Esophagus (tissue), 2 donors: ENCODE data around the gene TEP1. TPM values are rescaled to one million over a fixed set of nuclear protein-coding genes. Genes with fewer than 3 reads are reported as not detected.
"Not testable (repeated sequence)": the region's sequence is repeated elsewhere in the genome, so short reads cannot be mapped to it uniquely, and the experiment has no call there.

ENCODE experiments used
- H3K27ac ChIP-seq, 2 donors: one replicate each; pipeline ENCODE4 v1.5.1; 2013; ENCODE audit warnings: low read depth in 2 of 2, mild to moderate bottlenecking in 2 of 2, inconsistent platforms in 1 of 2, low read length in 1 of 2, moderate library complexity in 1 of 2
- H3K27me3 ChIP-seq, 2 donors: one replicate each; pipeline ENCODE4 v1.6.1; 2013; ENCODE audit warnings: low read length in 2 of 2, control low read depth in 1 of 2, mild to moderate bottlenecking in 1 of 2; ENCODE audit not compliant: insufficient read depth in 2 of 2, control insufficient read depth in 1 of 2
- H3K36me3 ChIP-seq, 2 donors: one replicate each; pipeline ENCODE4 v1.6.1; 2013; ENCODE audit warnings: low read length in 1 of 2; ENCODE audit not compliant: control insufficient read depth in 2 of 2, insufficient read depth in 2 of 2
- H3K4me1 ChIP-seq, 2 donors: one replicate each; pipeline ENCODE4 v1.6.1; 2013; ENCODE audit warnings: low read length in 1 of 2; ENCODE audit not compliant: control insufficient read depth in 2 of 2, insufficient read depth in 2 of 2
- H3K4me3 ChIP-seq, 2 donors: one replicate each; pipeline ENCODE4 v1.5.1; 2013; ENCODE audit warnings: low read length in 2 of 2, mild to moderate bottlenecking in 2 of 2, low read depth in 1 of 2, moderate library complexity in 1 of 2
- H3K9me3 ChIP-seq, 2 donors: one replicate each; pipeline ENCODE4 v1.6.1; 2013; ENCODE audit warnings: mild to moderate bottlenecking in 2 of 2, low read depth in 1 of 2, low read length in 1 of 2, moderate library complexity in 1 of 2; ENCODE audit not compliant: control insufficient read depth in 2 of 2, insufficient read depth in 1 of 2
- WGBS, 2 donors: extraction: QIAGEN DNeasy Blood & Tissue Kit; methylation state at CpG; one replicate each; pipeline ENCODE4 v1.1.7; 2013; 5-methylcytosine and 5-hydroxymethylcytosine counted together
- polyA plus RNA-seq, 2 donors: library from polyadenylated mRNA; stranded (reverse); fragments of 200-250 nt; gene quantifications; one replicate each; pipeline ENCODE4 v1.2.3, GENCODE V29; 2013
- donor health status: healthy with polysubstance abuse.
- donor health status: Bipolar disorder and iron deficiency.

The TEP1 gene
- polyA plus RNA-seq, 2 donors = 7.9 to 14.6 TPM

DNA sequence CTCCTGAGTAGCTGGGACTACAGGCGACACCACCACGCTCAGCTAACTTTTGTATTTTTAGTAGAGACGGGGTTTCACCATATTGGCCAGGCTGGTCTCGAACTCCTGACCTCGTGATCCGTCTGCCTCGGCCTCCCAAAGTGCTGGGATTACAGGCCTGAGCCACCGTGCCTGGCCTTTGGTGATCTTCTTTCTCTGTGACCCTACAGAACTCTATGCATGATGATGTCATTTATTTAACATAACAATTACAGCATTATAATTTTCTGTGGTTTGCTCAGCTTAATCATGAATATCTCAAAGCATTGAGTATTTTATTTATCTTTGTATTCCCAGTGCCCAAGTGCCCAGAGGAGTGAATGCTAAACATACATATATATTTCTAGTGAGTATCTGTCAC lies 39.5 kb upstream of the TEP1 start:
- H3K4me1 ChIP-seq, H3K9me3 ChIP-seq, H3K27me3 ChIP-seq, H3K4me3 ChIP-seq, H3K27ac ChIP-seq: not testable (repeated sequence)
- H3K36me3 ChIP-seq = peaks cover 18 to 21% of the 10 kb centered on the region in 2 donors
- WGBS, 2 donors = 90 to 93% methylated on average over 8 of the region's 8 CpGs

DNA sequence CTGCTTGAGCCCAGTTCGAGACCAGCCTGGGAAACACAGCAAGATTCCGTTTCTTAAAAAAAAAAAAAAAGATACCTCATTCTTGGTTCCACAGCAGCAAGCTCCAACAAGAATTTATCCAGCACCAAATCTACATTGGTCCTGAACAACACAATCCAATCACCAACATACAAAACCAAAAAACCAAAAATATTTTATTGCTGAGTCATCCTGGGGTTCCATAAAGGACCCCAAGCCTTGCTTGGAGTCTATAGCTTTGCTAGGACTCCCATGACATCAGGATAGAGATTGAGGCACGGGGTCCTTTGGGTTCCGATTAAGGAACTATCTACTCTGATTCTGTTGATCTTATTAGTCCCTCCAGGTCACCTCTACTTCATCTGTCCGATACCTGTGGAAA lies 33.6 kb upstream of the TEP1 start:
- no peak overlapping the region for H3K4me3 ChIP-seq
- H3K36me3 ChIP-seq = peaks cover 23 to 26% of the 10 kb centered on the region in 2 donors
- 96 to 98% methylated on average over 5 of the region's 5 CpGs for WGBS, 2 donors

DNA sequence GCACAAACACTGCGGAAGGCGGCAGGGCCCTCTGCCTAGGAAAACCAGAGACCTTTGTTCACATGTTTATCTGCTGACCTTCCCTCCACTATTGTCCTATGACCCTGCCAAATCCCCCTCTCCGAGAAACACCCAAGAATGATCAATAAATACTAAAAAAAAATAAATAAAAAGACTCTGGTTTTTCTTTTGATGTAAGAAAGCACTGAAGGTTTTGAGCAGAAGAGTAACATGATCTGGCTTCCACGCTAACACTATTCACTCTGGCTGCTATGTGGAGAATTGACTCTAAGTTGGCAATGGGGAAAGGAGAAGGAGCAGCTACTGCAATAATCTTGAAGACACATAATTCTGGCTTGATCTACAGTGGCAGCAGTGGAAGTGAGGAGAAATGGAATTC lies 30.3 kb upstream of the TEP1 start:
- H3K4me1 ChIP-seq, H3K27me3 ChIP-seq, H3K9me3 ChIP-seq, H3K4me3 ChIP-seq, H3K27ac ChIP-seq: not testable (repeated sequence)
- 75 to 79% methylated on average over 2 of the region's 4 CpGs for WGBS, 2 donors
- H3K36me3 ChIP-seq = peaks cover 11 to 16% of the 10 kb centered on the region in 2 donors

More for the DNA sequence above, 33.6 kb upstream of the TEP1 start:
- no peaks in the 10 kb centered on the region for H3K9me3 ChIP-seq
- no peaks in the 10 kb centered on the region for H3K4me1 ChIP-seq
- no peaks in the 10 kb centered on the region for H3K27me3 ChIP-seq
- no peak overlapping the region for H3K27ac ChIP-seq

DNA sequence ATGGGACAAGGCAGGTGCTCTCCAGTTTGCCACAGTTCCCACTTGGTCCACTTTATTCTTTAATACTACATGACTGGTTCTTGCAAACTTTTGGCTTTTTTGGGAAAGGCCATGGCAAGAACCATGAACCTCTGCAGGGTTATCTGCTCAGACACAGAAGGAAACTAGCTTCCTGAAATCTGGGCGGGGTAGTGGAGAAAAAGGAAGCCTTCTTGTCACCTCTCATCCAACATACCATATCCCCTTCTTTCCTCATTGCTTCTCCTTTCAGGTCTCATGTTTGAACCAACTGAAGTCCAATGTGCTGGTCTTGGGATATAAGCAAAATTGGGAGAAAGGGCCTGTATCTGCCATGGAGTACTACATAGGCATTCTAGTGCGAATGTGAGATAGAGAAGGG lies 28.2 kb upstream of the TEP1 start:
- H3K9me3 ChIP-seq = peaks cover 0 to 2% of the 10 kb centered on the region in 2 donors
- H3K36me3 ChIP-seq = peaks cover 1 to 7% of the 10 kb centered on the region in 2 donors
- H3K4me3 ChIP-seq = no peak overlapping the region
- 83 to 88% methylated on average over 2 of the region's 2 CpGs for WGBS, 2 donors
- H3K27ac ChIP-seq = no peak overlapping the region
- no peaks in the 10 kb centered on the region for H3K27me3 ChIP-seq
- H3K4me1 ChIP-seq = no peaks in the 10 kb centered on the region

DNA sequence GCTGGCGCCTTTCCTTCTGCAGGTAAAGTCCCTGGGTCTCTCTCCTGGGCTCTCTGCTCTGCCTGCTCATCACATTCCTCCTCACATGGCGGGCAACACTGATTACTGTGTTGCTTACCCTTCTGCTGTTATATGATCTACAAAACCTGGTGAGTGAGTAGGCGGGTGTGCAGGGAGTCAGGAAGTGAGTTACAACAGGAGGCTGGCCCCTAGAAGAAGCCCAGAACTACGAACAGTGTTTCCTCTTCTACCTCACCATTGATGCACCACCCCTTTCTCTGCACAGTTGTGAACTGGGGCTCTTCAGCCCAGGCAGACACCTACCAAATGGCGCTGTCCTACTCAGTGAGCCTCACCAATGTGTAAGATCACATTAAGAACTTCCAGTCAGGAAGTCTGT lies 27.6 kb upstream of the TEP1 start:
- peaks cover 0 to 2% of the 10 kb centered on the region in 2 donors for H3K9me3 ChIP-seq
- H3K4me1 ChIP-seq = no peaks in the 10 kb centered on the region
- H3K27ac ChIP-seq = no peak overlapping the region
- H3K4me3 ChIP-seq = no peak overlapping the region
- WGBS, 2 donors = 78 to 79% methylated on average over 5 of the region's 5 CpGs
- H3K27me3 ChIP-seq = no peaks in the 10 kb centered on the region
- peaks cover 0 to 2% of the 10 kb centered on the region in 2 donors for H3K36me3 ChIP-seq

DNA sequence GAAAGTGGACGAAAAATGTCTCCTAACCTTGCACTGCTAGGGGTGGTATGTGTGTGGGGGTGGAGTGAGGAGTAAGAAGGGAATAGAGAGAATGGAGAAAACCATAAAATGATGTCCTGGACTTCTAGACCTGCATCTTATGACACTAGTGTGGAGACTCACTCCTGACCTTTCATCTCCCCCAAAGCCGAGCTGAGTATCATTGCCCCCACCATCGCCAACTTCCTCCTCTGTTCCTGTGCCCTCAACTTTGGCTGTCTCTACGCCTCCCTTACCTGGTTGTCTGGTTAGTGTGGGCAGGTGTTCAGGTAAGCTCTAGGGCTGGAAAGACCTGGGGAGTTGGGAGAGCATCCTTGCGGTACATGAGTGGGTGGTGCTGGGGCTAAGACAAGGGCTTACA lies 27.2 kb upstream of the TEP1 start:
- no peak overlapping the region for H3K4me3 ChIP-seq
- H3K9me3 ChIP-seq = peaks cover 0 to 2% of the 10 kb centered on the region in 2 donors
- peaks cover 0 to 2% of the 10 kb centered on the region in 2 donors for H3K4me1 ChIP-seq
- H3K27me3 ChIP-seq = no peaks in the 10 kb centered on the region
- WGBS, 2 donors = 80 to 88% methylated on average over 5 of the region's 5 CpGs
- no peak overlapping the region for H3K27ac ChIP-seq
- H3K36me3 ChIP-seq = no peaks in the 10 kb centered on the region

DNA sequence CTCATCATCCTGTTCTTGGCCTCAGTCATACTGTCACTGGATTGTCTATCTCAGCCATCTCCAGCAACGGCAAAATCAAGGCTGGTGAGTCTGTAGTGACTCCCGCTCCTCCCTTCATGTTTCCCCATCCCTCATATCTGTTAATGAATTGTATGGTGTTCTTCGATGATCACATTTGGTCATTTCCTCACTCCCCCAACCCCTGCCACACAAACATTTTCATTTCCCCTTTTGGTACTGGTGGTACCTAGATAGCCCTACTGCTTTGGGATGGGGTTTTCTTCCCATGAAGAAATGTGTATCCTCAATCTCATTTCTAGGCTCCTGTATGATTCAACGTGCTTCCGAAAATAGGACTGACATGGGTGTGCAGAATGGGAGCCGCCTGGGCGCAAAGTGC lies 25.4 kb upstream of the TEP1 start:
- WGBS, 2 donors = 87 to 91% methylated on average over 7 of the region's 7 CpGs

DNA sequence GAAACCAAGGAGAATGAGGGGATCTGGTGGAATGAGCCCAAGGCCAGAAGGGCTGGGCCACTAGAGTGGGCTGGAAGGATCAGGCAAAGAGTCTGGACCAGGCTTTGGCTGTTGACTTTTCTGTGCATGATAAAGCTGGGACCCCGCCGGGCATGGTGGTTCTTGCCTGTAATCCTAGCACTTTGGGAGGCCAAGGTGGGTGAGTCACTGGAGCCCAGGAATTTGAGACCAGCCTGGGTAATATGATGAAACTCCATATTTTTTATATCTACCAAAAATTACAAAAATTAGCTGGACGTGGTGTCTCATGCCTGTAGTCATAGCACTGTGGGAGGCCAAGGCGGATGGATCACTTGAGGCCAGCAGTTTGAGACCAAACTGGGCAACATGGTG lies 23.1 kb upstream of the TEP1 start:
- Histone ChIP-seq H3K27me3 (no peaks in the 10 kb centered on the region), H3K4me1 (peaks cover 0 to 2% of the 10 kb centered on the region in 2 donors), H3K27ac (no peak overlapping the region), H3K9me3 (peaks cover 0 to 2% of the 10 kb centered on the region in 2 donors), H3K4me3 (no peak overlapping the region), H3K36me3 (no peaks in the 10 kb centered on the region)
- 86 to 95% methylated on average over 4 of the region's 4 CpGs for WGBS, 2 donors

More for the DNA sequence above, 25.4 kb upstream of the TEP1 start:
- H3K4me3 ChIP-seq = no peak overlapping the region
- no peaks in the 10 kb centered on the region for H3K27me3 ChIP-seq
- peaks cover 0 to 2% of the 10 kb centered on the region in 2 donors for H3K4me1 ChIP-seq
- H3K27ac ChIP-seq = no peak overlapping the region
- no peaks in the 10 kb centered on the region for H3K36me3 ChIP-seq
- H3K9me3 ChIP-seq = peaks cover 0 to 2% of the 10 kb centered on the region in 2 donors

DNA sequence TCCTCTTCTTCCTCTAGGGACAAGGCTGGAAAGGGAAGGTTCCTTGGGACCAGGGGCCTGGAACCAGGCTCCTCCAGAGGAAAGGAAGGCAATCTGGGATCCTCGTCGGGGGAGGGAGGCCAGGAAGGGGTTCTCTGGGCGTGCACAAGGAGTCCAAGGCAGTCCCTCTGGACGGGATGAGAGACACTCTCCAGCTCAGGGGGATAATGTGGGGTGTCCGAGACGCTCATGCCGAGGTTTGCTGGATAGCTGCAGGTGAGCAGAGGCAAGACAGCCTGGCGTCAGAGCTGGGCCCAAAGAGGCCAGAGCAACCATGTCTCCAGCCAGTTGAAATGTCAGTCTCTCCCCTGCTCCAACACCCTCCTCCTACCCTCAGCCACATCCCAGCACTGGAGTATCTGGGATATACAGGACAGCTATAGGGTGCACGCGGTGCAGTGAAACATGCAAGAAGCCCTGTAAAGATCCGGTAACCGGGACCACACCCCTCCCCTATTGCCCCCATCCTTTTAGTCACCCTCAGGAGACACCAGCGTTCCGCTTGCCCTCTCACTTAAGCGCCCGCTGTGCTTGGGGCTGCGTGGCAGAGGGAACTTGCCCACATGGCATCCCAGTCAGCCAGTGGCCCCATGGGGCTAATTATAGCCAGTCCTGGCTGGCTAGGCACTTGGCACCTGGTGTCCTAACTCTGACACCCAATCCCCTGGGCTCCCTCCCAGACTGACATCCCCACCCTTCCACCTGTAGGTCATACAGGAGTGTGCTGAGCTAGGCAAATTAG lies 22.5 kb upstream of the TEP1 start, which contains the start of gene KLHL33:
TSS of gene KLHL33 (minus strand) at position 585 of the 781 bp plus-strand sequence. CDS start at position 230, 355 bp downstream.
- no peak within 1 kb of the TSS for H3K27ac ChIP-seq
- H3K4me3 ChIP-seq = peak within 1 kb of the TSS in 1 of 2 donors; percentile 19
- 80 to 84% methylated on average over 17 of the region's 17 CpGs for WGBS, 2 donors
- H3K9me3 ChIP-seq = peaks cover 0 to 2% of the 10 kb centered on the region in 2 donors
- peaks cover 0 to 2% of the 10 kb centered on the region in 2 donors for H3K4me1 ChIP-seq
- H3K36me3 ChIP-seq = no peaks in the 10 kb centered on the region
- H3K27me3 ChIP-seq = no peaks in the 10 kb centered on the region
